DOHH2 (cell line): ENCODE data around the gene NAV2.

ENCODE experiments used
- H3F3A ChIP-seq: fragments of 200-600 bp; sonication (generic), shearing (Covaris generic); 2 replicates; pipeline ENCODE4 v1.6.0; 2016; ENCODE audit warnings: antibody characterized with exemption, mild to moderate bottlenecking; ENCODE audit not compliant: control insufficient read depth, insufficient read depth
- H3K27ac ChIP-seq: fragments of 200-600 bp; sonication (generic); 2 replicates; pipeline ENCODE4 v1.5.1; 2014; ENCODE audit warnings: low read depth, mild to moderate bottlenecking, low read length, moderate library complexity
- H3K27me3 ChIP-seq: fragments of 200-600 bp; sonication (generic); 2 replicates; pipeline ENCODE4 v1.6.1; 2014; ENCODE audit warnings: mild to moderate bottlenecking, low read length, mixed read lengths; ENCODE audit not compliant: control insufficient read depth
- H3K36me3 ChIP-seq: fragments of 200-600 bp; sonication (generic); 2 replicates; pipeline ENCODE4 v1.6.1; 2014; ENCODE audit warnings: mild to moderate bottlenecking, low read length, moderate library complexity, mixed read lengths; ENCODE audit not compliant: control insufficient read depth
- H3K4me1 ChIP-seq: fragments of 200-600 bp; sonication (generic); 2 replicates; pipeline ENCODE4 v1.6.1; 2014; ENCODE audit warnings: mild to moderate bottlenecking, low read length, mixed read lengths; ENCODE audit not compliant: control insufficient read depth
- H3K4me2 ChIP-seq: fragments of 200-600 bp; sonication (generic); 2 replicates; pipeline ENCODE4 v1.6.0; 2014; ENCODE audit warnings: mild to moderate bottlenecking, low read length, moderate library complexity
- H3K4me3 ChIP-seq: fragments of 200-600 bp; sonication (generic); 2 replicates; pipeline ENCODE4 v1.5.1; 2014; ENCODE audit warnings: mild to moderate bottlenecking, low read length, mixed read lengths
- H3K79me2 ChIP-seq: fragments of 200-600 bp; sonication (generic); 2 replicates; pipeline ENCODE4 v1.6.1; 2014; ENCODE audit warnings: mild to moderate bottlenecking, low read length, mixed read lengths; ENCODE audit not compliant: control insufficient read depth
- H3K9me2 ChIP-seq: fragments of 200-600 bp; sonication (generic); replicated peaks from 2 replicates; pipeline ENCODE4 v1.6.1; 2014; ENCODE audit warnings: mild to moderate bottlenecking, low read length, mixed read lengths; ENCODE audit not compliant: control insufficient read depth
- H3K9me3 ChIP-seq: fragments of 200-600 bp; sonication (generic); 2 replicates; pipeline ENCODE4 v1.6.1; 2014; ENCODE audit warnings: antibody characterized with exemption, low read length, mixed read lengths; ENCODE audit not compliant: control insufficient read depth, insufficient read depth
- H4K20me1 ChIP-seq: fragments of 200-600 bp; sonication (generic); 2 replicates; pipeline ENCODE4 v1.6.0; 2014; ENCODE audit warnings: low read depth, mild to moderate bottlenecking, antibody characterized with exemption, low read length, moderate library complexity; ENCODE audit not compliant: control insufficient read depth, insufficient read depth
- EZH2phosphoT487 ChIP-seq: fragments of 200-600 bp; sonication (generic); IDR thresholded peaks from 2 replicates; pipeline ENCODE4 v1.6.1; 2017; ENCODE audit warnings: borderline replicate concordance, mild to moderate bottlenecking, antibody characterized with exemption, low read length, moderate library complexity, mixed read lengths
- TF ChIP-seq, protein P1 (sequence below): fragments of 200-600 bp; sonication (generic); IDR thresholded peaks from one replicate; pipeline ENCODE4 v1.5.1; 2014; ENCODE audit warnings: antibody characterized with exemption, mild to moderate bottlenecking, low read depth, low read length; ENCODE audit not compliant: poor library complexity, severe bottlenecking

NAV2 gene

DNA sequence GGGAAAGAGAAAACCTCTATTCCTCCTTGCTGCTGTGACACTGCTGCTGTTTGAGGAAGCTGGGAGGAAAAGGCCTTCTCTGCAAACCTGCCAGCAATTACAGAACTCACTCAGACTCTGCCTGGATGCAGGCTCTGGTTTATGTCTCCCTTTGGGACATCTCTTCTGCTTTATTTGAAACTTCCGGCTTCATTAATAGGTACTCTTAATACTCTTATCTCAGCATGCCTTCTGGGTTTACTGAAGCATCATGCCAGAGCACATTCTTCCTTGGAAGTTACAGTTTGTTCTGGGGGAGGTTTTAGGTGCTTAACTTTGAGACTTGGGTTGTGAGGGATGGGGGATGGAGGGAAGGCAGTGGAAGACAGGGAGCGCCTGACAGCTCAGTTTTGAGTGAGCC, 79.9 kb downstream of the NAV2 start:
- TF ChIP-seq, protein P1, sequence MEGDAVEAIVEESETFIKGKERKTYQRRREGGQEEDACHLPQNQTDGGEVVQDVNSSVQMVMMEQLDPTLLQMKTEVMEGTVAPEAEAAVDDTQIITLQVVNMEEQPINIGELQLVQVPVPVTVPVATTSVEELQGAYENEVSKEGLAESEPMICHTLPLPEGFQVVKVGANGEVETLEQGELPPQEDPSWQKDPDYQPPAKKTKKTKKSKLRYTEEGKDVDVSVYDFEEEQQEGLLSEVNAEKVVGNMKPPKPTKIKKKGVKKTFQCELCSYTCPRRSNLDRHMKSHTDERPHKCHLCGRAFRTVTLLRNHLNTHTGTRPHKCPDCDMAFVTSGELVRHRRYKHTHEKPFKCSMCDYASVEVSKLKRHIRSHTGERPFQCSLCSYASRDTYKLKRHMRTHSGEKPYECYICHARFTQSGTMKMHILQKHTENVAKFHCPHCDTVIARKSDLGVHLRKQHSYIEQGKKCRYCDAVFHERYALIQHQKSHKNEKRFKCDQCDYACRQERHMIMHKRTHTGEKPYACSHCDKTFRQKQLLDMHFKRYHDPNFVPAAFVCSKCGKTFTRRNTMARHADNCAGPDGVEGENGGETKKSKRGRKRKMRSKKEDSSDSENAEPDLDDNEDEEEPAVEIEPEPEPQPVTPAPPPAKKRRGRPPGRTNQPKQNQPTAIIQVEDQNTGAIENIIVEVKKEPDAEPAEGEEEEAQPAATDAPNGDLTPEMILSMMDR, result no peak
- no peak for TF ChIP-seq EZH2phosphoT487
- Histone ChIP-seq H3K4me3 (no peak overlapping the region), H4K20me1 (no peaks in the 10 kb centered on the region), H3K4me1 (peaks cover 2% of the 10 kb centered on the region; the same call in 1 of the 2 replicates), H3K9me3 (no peaks in the 10 kb centered on the region), H3K27me3 (no peaks in the 10 kb centered on the region), H3K79me2 (no peaks in the 10 kb centered on the region), H3K4me2 (no peak overlapping the region), H3F3A (no peaks in the 10 kb centered on the region), H3K9me2 (no peaks in the 10 kb centered on the region), H3K27ac (no peak overlapping the region), H3K36me3 (no peaks in the 10 kb centered on the region)

DNA sequence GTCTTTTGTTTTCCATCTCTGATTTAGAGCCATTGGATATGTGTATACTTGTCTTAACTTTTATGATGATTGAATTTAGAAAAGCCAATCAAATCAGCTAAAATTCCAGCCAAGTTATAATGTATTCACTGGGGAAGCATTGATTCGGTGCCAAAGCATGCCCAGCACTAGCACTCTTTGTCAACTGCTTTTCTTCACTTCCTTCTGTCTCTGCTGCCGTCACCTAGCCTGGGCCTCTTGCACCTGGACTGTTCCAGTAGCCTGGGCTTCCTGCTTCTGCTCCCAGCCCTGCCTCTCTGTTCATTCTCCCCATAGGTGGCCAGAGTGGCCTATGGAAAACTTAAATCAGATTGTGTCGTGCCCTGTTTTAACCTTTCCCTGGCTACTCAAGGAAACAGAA, 80.7 kb downstream of the NAV2 start:
- no peak for TF ChIP-seq EZH2phosphoT487
- TF ChIP-seq, protein P1, result no peak
- Histone ChIP-seq H3K9me2 (no peaks in the 10 kb centered on the region), H4K20me1 (no peaks in the 10 kb centered on the region), H3K27me3 (no peaks in the 10 kb centered on the region), H3K9me3 (no peaks in the 10 kb centered on the region), H3K4me3 (no peak overlapping the region), H3K27ac (no peak overlapping the region), H3F3A (no peaks in the 10 kb centered on the region), H3K36me3 (no peaks in the 10 kb centered on the region), H3K79me2 (no peaks in the 10 kb centered on the region), H3K4me2 (no peak overlapping the region), H3K4me1 (peaks cover 2% of the 10 kb centered on the region; the same call in 1 of the 2 replicates)

DNA sequence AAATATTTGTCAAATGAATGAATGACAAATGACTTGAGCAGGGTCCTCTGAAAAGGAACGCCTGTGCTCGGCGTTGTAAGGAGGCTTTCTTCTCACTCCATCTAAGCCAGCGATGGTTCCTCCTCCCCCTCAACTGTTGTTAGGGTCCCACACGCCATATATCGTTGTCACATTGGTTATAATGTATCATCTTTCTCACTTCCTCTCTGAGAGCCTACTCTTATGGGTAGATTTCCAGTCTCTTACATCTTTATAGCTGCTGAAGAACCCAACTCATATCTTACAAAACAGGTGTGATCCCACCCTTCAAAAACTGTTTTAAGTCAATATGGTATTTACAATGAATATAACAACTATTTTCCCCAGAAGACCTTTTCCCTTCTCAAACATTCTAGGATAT, 81.5 kb downstream of the NAV2 start:
- no peak overlapping the region for H3K27ac ChIP-seq
- no peak for TF ChIP-seq EZH2phosphoT487
- TF ChIP-seq, protein P1, result no peak
- no peaks in the 10 kb centered on the region for H3K79me2 ChIP-seq

More for the DNA sequence above, 81.5 kb downstream of the NAV2 start:
- H3K27me3 ChIP-seq, result no peaks in the 10 kb centered on the region
- H3K36me3 ChIP-seq, result no peaks in the 10 kb centered on the region
- H3K9me2 ChIP-seq, result no peaks in the 10 kb centered on the region
- H3K4me2 ChIP-seq, result no peak overlapping the region
- H3K4me3 ChIP-seq, result no peak overlapping the region
- no peaks in the 10 kb centered on the region for H3F3A ChIP-seq
- no peaks in the 10 kb centered on the region for H3K9me3 ChIP-seq
- H3K4me1 ChIP-seq, result peaks cover 2% of the 10 kb centered on the region; the same call in 1 of the 2 replicates
- no peaks in the 10 kb centered on the region for H4K20me1 ChIP-seq
